GM12874 (cell line): Measurements from ENCODE around the gene ESPNL.

Experiments
- CTCF ChIP-seq: IDR thresholded peaks from 2 replicates; pipeline ENCODE4 v1.5.1; 2011; ENCODE audit warnings: low read depth, mild to moderate bottlenecking, control low read depth, low read length, moderate library complexity; ENCODE audit not compliant: insufficient read depth

Gene ESPNL

GRCh38 chr2:238127165-238128060, 27.3 kb downstream of the ESPNL start:
- no peak for TF ChIP-seq CTCF

GRCh38 chr2:238128061-238128440, 27.9 kb downstream of the ESPNL start:
- TF ChIP-seq CTCF, result no peak

- TF ChIP-seq CTCF, result no peak
Observed at GRCh38 chr2:238128534-238129001, 28.4 kb downstream of the ESPNL start.

GRCh38 chr2:238129166-238130010, 29.2 kb downstream of the ESPNL start:
- TF ChIP-seq CTCF, result no peak

- no peak for TF ChIP-seq CTCF
Observed at GRCh38 chr2:238130111-238130695, 30.1 kb downstream of the ESPNL start.

GRCh38 chr2:238130696-238131628, 30.8 kb downstream of the ESPNL start:
- TF ChIP-seq CTCF, result no peak
